GM12801 (cell line): ENCODE data around the gene SEMA3F.

Source experiments
- TF ChIP-seq, protein P1 (sequence below): IDR thresholded peaks from one replicate; pipeline ENCODE4 v1.5.1; 2011; ENCODE audit warnings: control low read depth; ENCODE audit not compliant: insufficient read length; ENCODE audit errors: extremely low read depth

The SEMA3F gene

DNA sequence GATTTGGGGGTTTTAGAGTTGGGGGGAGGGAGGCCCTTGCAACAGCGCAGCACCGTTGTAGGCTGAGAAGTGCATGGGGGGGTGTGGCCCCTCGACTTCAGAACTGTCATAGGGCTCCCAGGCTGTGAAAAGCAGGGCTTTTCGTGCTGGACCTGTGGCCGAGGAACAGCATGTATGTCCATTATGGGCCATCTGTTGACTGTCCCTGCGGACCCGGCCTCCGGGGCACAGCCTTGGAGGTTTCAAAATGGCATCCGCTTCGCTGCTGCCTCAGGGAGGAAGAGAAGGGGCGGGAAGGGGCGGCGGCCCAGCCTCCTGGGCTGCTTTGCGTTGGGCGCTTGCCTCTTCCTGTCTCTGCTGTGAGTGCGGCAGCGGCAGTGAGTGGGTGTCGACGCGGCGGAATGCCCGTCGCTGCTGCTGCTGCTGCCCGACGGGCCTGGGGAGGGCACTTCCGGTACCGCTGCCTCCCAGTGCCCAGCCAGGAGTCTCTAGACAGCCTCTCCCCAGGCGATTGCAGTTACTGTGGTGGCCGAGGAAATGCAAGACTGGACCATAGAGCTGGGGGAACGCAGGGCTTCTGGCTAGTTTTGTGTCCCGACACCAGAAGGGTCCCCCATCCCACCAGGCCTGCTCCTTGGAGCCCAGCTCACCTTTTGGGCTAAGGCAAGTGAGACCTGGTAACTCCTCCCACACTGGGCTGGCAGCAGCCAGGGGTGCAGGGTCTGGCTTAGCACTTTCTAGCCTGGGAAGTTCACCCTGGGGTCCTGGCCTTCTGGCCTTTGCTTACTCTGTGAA, 82.8 kb downstream of the SEMA3F start:
- TF ChIP-seq, protein P1, sequence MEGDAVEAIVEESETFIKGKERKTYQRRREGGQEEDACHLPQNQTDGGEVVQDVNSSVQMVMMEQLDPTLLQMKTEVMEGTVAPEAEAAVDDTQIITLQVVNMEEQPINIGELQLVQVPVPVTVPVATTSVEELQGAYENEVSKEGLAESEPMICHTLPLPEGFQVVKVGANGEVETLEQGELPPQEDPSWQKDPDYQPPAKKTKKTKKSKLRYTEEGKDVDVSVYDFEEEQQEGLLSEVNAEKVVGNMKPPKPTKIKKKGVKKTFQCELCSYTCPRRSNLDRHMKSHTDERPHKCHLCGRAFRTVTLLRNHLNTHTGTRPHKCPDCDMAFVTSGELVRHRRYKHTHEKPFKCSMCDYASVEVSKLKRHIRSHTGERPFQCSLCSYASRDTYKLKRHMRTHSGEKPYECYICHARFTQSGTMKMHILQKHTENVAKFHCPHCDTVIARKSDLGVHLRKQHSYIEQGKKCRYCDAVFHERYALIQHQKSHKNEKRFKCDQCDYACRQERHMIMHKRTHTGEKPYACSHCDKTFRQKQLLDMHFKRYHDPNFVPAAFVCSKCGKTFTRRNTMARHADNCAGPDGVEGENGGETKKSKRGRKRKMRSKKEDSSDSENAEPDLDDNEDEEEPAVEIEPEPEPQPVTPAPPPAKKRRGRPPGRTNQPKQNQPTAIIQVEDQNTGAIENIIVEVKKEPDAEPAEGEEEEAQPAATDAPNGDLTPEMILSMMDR: no peak

DNA sequence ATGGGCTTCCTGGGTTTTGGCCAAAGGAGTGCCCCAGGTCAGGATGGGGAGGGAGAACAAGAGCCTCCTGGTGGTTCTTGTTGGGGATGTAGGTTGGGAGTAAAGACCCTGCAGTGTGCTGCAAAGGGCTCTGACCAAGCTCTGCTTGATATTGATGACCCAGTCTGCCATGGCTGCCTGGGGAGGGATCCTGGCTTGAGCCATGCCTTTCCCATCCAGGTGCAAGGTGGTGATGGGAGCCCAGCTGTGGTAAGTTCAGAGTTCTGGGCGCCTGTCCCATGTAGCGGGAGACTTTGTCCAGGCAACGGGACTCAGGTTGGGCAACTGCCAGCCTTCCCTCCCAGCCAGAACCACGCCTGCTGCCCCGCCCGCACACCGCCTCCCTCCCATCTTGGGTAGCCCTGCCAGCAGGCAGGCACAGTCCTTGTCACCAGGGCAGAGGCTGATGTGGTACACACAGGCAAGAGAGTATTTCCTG, 83.5 kb downstream of the SEMA3F start:
- TF ChIP-seq, protein P1: no peak
